Right lobe of liver (tissue), 6 donors: ENCODE results near the gene CEP164. TPM values are rescaled to one million over a fixed set of nuclear protein-coding genes. Genes with fewer than 3 reads are reported as not detected.
A peak's percentile ranks its signal among the peaks of the same experiment; 100 is the strongest.

Source experiments
- ATAC-seq, 4 donors: fragments of 200-7000 bp; cut with Tn5 transposase; one replicate each; pipeline ENCODE4 v1.9.1; 2020; ENCODE audit warnings: mild to moderate bottlenecking in 4 of 4, moderate library complexity in 4 of 4
- DNase-seq, 3 donors: peaks; one replicate each; pipeline ENCODE4 v3.0.0-alpha.2; 2020
- H3K27ac ChIP-seq, 3 donors: fragments of 200-600 bp; one replicate each; pipeline ENCODE4 v1.8.0; 2022
- H3K27me3 ChIP-seq, 2 donors: fragments of 200-600 bp; one replicate each; pipeline ENCODE4 v1.8.0; 2022
- H3K36me3 ChIP-seq, 4 donors: fragments of 200-600 bp; sonication (generic) in 1 of 4; one replicate each; pipeline versions ENCODE4 v1.5.1 to v1.8.0; 2017 to 2022; ENCODE audit warnings: control low read depth in 1 of 4
- H3K4me1 ChIP-seq, 4 donors: fragments of 200-600 bp; sonication (generic) in 1 of 4; one replicate each; pipeline versions ENCODE4 v1.5.1 to v1.8.0; 2017 to 2022; ENCODE audit warnings: control low read depth in 1 of 4
- H3K4me3 ChIP-seq, 3 donors: fragments of 200-600 bp; one replicate each; pipeline ENCODE4 v1.8.0; 2022
- H3K9me3 ChIP-seq, 4 donors: fragments of 200-600 bp; sonication (generic) in 1 of 4; one replicate each; pipeline versions ENCODE4 v1.5.1 to v1.8.0; 2017 to 2022; ENCODE audit warnings: control low read depth in 1 of 4
- POLR2A ChIP-seq: fragments of 450-650 bp; IDR thresholded peaks from one replicate; pipeline ENCODE4 v1.6.1; 2017; ENCODE audit warnings: antibody characterized with exemption, mild to moderate bottlenecking
- WGBS: methylation state at CpG from one replicate; pipeline ENCODE4 v1.1.6; 2018; ENCODE audit warnings: low coverage, low lambda C conversion rate; ENCODE audit not compliant: insufficient coverage; ENCODE audit errors: missing lambda C conversion rate; 5-methylcytosine and 5-hydroxymethylcytosine counted together
- intact Hi-C, 2 donors: fragments of 100-400 bp; cut with DNase I; formaldehyde crosslinking; loops; one replicate each; pipeline versions ENCODE4 v1.11.2 to v1.14.1; 2022
- total RNA-seq, 6 experiments: library from RNA; depleted of rRNA in 2 of 6; stranded (reverse); fragments of >200 nt in 2 of 6; fragmentation: NEBNext Ultra II Directional in 3 of 6; extraction: Animal tissue kit (Norgen Biotek cat#: 25700) in 3 of 6; gene quantifications; one replicate each; pipeline versions ENCODE4 v1.1.0 to v1.2.4, GENCODE V29; 2016 to 2023
- TF ChIP-seq, protein P1 (sequence below), 4 donors: fragments of 200-600 bp in 3 of 4; fragments of 450-650 bp in 1 of 4; IDR thresholded peaks; one replicate each; pipeline versions ENCODE4 v1.5.1 to v1.8.0; 2016 to 2022; ENCODE audit warnings: antibody characterized with exemption in 4 of 4, mild to moderate bottlenecking in 2 of 4
- donor health status: DM: no; HTN: yes; CAD: no.
- donor health status: DM: no; HTN: no; CAD: no.
- donor health status: DM: no; HTN: no; CAD: no.
- donor health status: DM: no; HTN: yes; CAD: no.
- donor health status: DM: no; HTN: yes; CAD: no.

The CEP164 gene
- total RNA-seq, 6 experiments from 2014 or later: 7.2 to 11.2 (median 8.6) TPM

DNA sequence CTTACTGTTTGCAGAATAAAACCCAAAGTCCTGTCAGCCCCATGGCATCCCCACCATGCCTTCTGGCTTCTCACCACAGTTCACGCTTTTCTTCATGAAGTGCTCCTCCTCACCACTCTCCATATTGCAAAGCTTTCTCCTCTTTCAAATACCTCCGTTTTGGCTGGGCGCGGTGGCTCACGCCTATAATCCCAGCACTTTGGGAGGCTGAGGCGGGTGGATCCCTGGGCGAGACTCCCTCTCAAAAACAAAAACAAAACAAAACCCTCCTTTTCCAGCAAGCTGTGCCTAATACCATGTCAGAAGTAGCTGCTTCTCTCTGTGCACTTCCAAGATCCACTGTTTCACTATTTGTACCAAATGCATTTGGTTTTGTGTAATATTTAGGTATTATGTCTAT is 18.3 kb upstream of the CEP164 start:
- intact Hi-C loops: no loop called here
- Histone ChIP-seq H3K27me3 (no peaks in the 10 kb centered on the region), H3K9me3 (no peaks in the 10 kb centered on the region), H3K4me1 (peaks cover 0 to 3% (median 0%) of the 10 kb centered on the region in 4 donors), H3K4me3 (no peak overlapping the region), H3K27ac (no peak overlapping the region), H3K36me3 (no peaks in the 10 kb centered on the region)
- TF ChIP-seq, protein P1, sequence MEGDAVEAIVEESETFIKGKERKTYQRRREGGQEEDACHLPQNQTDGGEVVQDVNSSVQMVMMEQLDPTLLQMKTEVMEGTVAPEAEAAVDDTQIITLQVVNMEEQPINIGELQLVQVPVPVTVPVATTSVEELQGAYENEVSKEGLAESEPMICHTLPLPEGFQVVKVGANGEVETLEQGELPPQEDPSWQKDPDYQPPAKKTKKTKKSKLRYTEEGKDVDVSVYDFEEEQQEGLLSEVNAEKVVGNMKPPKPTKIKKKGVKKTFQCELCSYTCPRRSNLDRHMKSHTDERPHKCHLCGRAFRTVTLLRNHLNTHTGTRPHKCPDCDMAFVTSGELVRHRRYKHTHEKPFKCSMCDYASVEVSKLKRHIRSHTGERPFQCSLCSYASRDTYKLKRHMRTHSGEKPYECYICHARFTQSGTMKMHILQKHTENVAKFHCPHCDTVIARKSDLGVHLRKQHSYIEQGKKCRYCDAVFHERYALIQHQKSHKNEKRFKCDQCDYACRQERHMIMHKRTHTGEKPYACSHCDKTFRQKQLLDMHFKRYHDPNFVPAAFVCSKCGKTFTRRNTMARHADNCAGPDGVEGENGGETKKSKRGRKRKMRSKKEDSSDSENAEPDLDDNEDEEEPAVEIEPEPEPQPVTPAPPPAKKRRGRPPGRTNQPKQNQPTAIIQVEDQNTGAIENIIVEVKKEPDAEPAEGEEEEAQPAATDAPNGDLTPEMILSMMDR (IDR thresholded peaks at IDR 0.05): no peak
- TF ChIP-seq POLR2A: no peak
- WGBS: 98% methylated on average over 7 of the region's 7 CpGs
- ATAC-seq (no peak), DNase-seq (no peak)

DNA sequence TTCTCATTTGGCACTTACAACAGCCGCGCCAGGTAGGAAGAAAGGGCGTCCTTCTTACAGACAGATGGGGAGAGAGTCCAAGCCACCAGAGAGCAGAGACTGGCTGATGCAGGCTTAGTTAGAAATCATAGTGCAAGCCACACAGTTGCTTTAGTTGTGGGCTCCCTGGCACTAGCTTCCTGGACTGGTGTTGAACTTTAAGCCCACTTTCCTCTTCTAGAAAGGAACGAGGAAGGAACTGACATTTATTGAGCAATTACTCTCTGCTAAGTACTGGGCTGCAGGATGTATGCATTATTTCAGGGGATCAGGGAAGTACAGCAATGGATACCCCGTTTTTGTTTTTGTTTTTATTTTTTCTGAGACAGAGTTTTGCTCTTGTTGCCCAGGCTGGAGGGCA is 14.6 kb upstream of the CEP164 start:
- intact Hi-C loops: no loop called here
- ATAC-seq: no peak
- no peak overlapping the region for H3K4me3 ChIP-seq
- H3K27me3 ChIP-seq: no peaks in the 10 kb centered on the region
- H3K27ac ChIP-seq: no peak overlapping the region
- TF ChIP-seq, protein P1 (IDR thresholded peaks at IDR 0.05): no peak
- TF ChIP-seq POLR2A: no peak
- WGBS: 57% methylated on average over 3 of the region's 5 CpGs
- peaks cover 0 to 18% (median 5%) of the 10 kb centered on the region in 4 donors for H3K4me1 ChIP-seq
- DNase-seq: no peak
- H3K36me3 ChIP-seq: no peaks in the 10 kb centered on the region
- no peaks in the 10 kb centered on the region for H3K9me3 ChIP-seq

DNA sequence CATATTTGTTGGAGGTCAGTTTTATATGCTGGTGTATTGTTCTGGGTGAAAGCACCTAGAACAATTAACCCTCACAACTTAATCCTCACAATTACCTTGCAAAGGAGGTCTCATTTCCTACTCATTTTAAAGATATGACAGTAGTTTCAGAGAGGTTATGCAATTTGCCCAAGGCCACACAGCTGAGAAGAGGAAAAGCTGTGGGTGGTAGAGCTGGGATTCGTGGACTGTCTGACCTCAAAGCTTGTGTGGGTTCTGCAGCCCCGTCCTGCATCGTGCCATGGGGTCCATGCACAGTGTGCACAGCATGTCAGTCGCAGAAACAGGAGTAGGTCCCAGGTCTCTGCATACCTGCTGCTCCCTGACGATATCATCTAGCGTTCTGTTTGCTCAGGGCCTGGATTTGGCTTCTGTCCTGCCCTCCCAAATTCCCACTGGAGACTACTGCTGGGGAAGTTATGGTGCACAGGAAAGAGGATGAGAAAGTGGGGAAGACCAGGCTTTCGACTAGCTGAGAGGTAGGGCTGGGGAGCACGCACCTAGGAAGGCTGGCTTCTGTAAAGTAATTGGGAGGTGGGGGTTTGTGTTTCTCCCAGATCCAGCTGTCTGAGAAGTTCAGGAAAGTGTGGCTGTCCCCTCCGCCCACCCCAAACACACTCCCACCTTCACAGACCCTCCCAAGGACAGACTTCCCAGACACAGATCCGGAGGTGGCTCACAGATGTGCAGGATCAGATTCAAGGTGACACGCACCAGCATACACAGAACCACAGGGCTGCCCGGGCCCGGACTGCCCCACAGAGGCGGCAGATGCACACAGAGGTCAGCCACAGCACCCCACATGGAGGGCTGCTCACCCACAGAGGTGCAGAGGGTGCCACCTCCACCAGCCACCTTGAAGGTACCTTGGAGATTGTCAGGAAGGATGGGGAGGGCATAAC is 13.6 kb upstream of the CEP164 start:
- WGBS: 46% methylated on average over 4 of the region's 14 CpGs
- intact Hi-C loops: no loop called here

DNA sequence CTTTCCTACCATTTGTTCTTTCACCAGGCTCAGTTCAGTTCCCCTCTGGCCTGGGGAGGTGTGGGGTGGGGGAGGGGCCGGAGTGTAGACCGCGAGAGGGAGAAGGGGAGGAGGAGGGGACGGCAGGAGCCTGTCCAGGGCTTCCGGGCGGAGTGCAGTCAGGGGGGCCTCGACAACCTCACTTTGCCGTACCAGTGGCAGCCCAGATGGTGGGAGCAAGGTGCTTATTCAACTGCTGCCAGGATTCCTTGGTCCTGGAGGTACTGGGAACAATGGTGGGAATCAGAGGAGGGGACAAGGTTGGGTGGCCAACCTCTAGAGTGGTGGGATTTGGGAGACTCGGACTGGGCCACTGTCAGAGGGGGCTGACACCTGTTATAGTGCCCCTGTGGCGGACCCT is 12.8 kb upstream of the CEP164 start:
- whole genome bisulfite sequencing: 11% methylated on average over 3 of the region's 10 CpGs
- TF ChIP-seq, protein P1 (IDR thresholded peaks at IDR 0.05): no peak
- TF ChIP-seq POLR2A: no peak
- ATAC-seq (no peak), DNase-seq (peak in 2 of 3 donors; percentile 28 to 56)
- no peaks in the 10 kb centered on the region for H3K9me3 ChIP-seq
- H3K36me3 ChIP-seq: no peaks in the 10 kb centered on the region
- H3K4me1 ChIP-seq: peaks cover 0 to 18% (median 5%) of the 10 kb centered on the region in 4 donors
- H3K27ac ChIP-seq: no peak overlapping the region
- intact Hi-C loops: no loop called here
- H3K4me3 ChIP-seq: peak overlapping the region; percentile 76 to 90 (median 82)
- H3K27me3 ChIP-seq: no peaks in the 10 kb centered on the region

More for the DNA sequence above, 13.6 kb upstream of the CEP164 start:
- Histone ChIP-seq H3K27me3 (no peaks in the 10 kb centered on the region), H3K4me1 (peaks cover 0 to 18% (median 5%) of the 10 kb centered on the region in 4 donors), H3K36me3 (no peaks in the 10 kb centered on the region), H3K9me3 (no peaks in the 10 kb centered on the region), H3K27ac (no peak overlapping the region), H3K4me3 (peak overlapping the region in 1 of 3 donors; percentile 90)
- no peak for DNase-seq
- no peak for ATAC-seq
- TF ChIP-seq POLR2A: no peak
- TF ChIP-seq, protein P1 (IDR thresholded peaks at IDR 0.05): no peak
